T-helper 9 cell (primary cell): ENCODE results near the gene NACA.
"Not testable (repeated sequence)": the region's sequence is repeated elsewhere in the genome, so short reads cannot be mapped to it uniquely, and the experiment has no call there.

ENCODE experiments used
- DNase-seq: peaks from one replicate; pipeline ENCODE4 v3.0.0-alpha.2; 2020

NACA gene

DNA sequence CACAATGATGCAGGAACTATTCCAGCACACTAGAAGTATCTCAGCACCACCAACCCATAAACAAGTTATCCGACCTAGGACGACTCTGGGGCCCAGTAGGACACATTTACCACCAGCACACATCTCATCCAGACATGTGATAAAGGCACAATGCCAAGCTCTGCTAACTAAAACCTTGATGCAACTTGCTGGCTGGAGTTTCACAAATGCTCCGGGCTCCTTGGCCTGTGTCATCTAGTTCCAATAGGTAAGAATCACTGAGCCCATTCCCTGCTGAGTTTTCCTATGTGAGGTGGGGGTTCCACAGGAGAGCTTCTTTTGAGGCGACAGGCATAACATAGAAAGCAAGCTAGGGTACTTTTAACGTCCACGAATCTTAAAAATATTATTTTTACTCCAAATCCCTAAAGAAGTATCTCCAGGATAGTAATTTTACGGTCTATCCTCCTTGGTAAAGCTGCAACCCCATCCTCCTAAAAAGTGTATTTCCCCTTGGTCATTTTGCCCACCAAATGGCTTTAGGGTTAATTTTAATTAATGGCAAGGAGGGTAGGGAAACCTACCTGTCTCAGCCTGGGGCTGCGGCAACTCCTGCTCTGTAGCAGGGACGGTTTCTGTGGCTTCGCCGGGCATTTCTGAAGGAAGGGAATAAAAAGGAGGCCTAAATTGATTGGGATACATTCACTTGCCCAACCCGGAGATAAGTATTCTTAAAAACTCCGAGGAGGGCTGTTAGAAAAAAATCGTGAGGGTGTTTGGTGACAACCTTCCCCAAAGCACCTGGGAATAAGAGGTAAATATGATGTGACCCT is 1.0 kb downstream of the NACA start:
- DNase-seq: no peak

- DNase-seq: no peak
Measured at GRCh38 chr12:56723352-56723751, 1.7 kb downstream of the NACA start.

GRCh38 chr12:56722832-56723231 is 2.3 kb downstream of the NACA start:
- no peak for DNase-seq

GRCh38 chr12:56721721-56722120 is 3.4 kb downstream of the NACA start:
- no peak for DNase-seq

DNA sequence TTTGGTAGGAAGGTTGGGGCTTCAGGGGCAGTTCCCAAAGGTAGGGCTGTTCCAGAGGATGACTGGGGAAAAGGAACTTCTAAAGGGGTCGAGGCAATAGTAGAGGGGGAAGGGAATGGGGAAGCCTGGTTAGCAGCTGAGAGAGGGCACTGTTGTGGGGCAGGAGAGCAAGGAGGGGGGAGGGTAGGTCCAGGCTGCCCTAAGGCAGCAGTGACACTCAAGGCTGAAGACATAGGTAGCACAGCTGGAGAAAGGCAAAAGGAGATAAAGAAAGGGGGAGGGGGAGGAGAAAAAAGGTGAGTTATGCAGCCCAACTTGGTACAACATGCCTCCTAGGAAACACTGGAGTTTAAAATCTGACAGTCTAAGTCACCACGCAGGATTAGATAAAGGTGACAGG is 3.9 kb downstream of the NACA start:
- no peak for DNase-seq

- DNase-seq: no peak
Measured at GRCh38 chr12:56720731-56721151, 4.4 kb downstream of the NACA start.

GRCh38 chr12:56719056-56719455 is 6.0 kb downstream of the NACA start:
- DNase-seq: no peak

GRCh38 chr12:56718636-56719035 is 6.5 kb downstream of the NACA start:
- DNase-seq: no peak

- DNase-seq: no peak
Measured at GRCh38 chr12:56718149-56718548, 7.0 kb downstream of the NACA start.

GRCh38 chr12:56716933-56717880 is 7.9 kb downstream of the NACA start:
- no peak for DNase-seq

DNA sequence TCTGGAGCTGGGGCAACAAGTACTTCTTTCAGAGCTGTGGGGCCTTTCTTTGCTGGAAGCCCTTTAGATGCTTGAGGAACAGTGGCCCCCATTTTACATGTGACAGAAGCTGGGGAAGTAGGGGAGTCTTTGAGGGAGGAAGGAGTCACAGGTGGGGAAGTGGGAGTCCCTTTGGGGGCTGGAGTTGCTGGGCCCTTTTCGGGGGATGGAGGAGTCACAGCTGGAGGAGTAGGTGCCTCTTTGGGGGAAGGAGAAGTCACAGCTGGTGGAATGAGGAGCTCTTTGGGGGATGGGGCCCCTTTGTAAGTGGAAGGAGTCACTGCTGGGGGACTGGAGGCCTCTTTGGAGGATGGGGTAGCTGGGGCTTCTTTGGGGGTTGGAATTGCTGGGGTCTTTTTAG is 8.6 kb downstream of the NACA start:
- no peak for DNase-seq

GRCh38 chr12:56715798-56716197 is 9.3 kb downstream of the NACA start:
- DNase-seq: no peak

DNA sequence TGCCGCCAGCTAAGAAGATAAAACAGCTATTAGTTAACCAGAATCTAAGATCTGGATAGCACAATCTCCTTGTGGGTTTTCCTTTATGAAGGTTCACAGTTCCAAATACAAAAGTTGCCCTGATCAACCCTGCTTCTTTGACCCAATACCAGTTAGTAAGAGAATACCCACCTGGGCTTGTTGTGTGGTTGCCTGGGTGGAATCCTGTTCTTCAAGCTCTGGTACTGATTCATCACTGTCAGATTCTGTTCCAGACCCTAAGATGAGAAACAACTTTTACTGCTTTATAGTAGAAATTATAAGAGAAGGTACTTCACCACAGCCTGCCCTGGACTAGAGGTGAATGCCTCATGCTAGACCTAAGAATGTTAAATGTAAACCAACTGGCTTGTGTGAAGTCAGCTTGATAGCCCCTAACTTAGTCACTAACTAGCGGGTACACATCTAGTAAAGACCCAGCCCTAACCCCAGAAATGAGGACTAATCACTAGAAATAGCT is 10.6 kb downstream of the NACA start:
- no peak for DNase-seq

DNA sequence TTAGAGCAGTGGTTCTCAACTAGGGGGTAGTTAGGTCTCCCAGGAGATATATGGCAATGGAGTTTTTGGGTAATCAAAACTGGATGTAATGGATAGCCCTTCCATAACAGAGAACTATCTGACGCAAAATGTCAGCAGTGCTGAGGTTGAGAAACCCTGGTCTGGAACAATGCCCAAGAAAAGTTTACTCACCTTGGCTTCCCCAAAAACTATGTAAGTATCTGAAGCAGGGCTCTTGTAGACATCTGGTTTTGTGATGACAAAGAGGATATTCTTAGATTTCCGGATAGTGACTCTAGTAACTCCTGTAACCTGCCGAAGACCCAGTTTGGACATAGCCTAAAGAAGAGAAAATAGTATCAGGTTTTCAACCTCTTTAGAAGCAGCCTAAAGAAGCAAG is 11.8 kb downstream of the NACA start:
- no peak for DNase-seq

DNA sequence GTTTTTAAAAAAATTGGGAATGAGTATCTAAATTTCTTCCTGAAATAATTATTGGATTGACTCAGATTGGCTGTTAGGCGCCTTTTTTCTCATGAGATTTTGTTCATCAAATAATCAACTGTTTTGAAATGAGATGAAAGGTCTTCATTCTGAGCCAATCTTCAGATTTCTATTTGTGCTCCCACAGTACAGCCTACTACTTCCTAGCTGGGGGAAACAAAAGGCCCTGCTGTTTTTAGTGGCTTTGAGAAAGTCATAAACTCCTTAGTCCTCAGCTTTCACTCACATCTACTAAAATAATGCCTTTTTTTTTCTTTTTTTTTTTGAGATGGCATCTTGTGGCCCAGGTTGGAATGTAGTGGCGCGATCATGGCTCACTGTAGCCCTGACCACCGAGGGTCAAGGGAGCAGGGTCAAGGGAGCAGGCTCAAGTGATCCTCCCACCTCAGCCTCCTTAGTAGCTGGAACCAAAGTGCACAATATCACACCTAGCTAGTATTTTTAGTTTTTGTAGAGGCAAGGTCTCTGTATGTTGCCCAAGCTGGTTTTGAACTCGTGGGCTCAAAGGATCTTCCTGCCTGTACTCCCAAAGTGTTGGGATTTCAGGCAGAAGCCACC is 15.2 kb downstream of the NACA start:
- DNase-seq: no peak

GRCh38 chr12:56704522-56704921 is 20.6 kb downstream of the NACA start:
- DNase-seq: not testable (repeated sequence)

DNA sequence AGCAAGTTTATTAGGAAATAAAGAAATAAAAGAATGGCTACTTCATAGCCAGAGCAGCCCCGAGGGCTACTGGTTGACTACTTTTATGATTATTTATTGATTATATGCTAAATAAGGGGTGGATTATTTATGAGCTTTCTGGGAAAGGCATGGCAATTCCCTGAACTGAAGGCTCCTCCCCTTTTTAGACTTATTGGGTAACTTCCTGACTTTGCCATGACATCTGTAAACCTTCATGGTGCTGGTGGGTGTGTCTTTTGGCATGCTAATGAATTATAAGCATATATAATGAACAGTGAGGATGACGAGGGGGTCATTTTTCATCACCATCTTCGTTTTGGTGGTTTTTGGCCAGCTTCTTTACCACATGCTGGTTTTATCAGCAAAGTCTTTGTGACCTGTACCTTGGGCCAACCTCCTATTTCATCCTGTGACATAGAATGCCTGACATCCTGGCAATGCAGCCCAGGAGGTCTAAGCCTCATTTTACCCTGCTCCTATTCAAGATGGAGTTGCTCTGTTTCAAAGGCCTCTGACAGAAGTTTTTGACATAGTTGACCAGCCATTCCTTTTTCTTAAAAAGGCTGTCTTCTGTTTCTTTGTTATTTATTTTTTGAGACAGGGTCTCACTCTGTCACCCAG is 26.0 kb downstream of the NACA start:
- DNase-seq: no peak

DNA sequence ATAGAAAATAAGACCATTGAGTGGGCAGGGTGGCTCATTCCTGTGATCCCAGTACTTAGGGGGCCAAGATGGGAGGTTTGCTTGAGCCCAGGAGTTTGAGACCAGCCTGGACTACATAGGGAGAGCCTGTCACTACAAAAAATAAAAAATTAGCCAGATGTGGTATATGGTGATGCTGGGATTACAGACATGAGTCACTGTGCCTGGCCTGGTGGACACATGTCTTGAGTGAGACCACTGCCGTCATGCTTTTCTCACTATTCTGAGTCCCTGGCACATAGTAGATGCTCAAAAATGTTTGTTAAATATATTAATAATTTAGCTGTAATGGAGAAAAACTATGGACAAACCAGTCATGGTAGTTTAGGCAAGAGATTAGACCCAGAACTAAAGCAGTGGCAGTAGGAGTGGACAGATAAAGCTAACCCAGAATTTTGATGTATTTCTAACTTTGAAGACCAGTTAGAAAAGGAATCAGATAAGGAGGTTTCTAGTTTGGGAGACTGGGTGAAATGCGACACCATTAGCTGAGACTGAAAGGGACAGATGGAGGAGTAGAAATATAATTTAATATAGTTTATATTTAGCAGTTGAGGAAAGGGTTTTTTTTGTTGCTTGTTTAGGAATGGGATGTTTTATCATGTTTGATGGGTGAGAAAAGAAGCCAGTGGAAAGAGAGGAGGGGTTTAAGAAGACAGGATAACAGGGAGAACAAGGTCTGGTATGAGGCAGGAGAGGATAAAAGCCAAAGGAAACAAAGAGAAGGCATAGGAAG is 29.6 kb downstream of the NACA start:
- DNase-seq: no peak

- DNase-seq: no peak
Measured at GRCh38 chr12:56694161-56694560, 30.9 kb downstream of the NACA start.

GRCh38 chr12:56688846-56689109 is 36.3 kb downstream of the NACA start:
- DNase-seq: no peak

GRCh38 chr12:56688129-56688845 is 36.8 kb downstream of the NACA start, which contains the start of gene PTGES3:
Gene PTGES3 (minus strand): TSS chr12:56688284. CDS start chr12:56687999, 285 bp downstream.
- DNase-seq: peak; percentile 95
